GM19043 (cell line): ENCODE measurements around the gene SEMA3A.

Source experiments
- ATAC-seq: cut with Tn5 transposase; IDR thresholded peaks from one replicate; pipeline ENCODE4 v1.9.1; 2021; ENCODE audit warnings: low read depth; ENCODE audit not compliant: unreplicated experiment

Gene SEMA3A

DNA sequence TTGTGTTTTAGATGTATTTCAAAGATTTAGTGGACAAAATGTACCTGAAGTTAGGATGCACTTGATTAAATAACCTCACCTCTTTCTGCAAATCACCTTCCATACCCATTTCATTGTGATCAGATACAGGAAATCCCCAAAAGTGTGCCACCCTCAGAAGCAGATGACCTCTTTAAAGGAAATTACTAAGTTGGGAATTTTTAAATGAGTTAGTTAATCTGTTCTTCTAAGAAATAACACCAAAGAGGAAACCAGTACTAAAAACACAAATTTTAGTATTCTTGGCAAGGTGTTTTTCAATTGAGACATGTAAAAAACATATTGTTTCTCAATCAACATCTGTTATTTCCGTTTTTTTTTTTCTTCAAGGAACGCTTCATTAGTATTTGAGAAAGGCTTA lies 4.6 kb upstream of the SEMA3A start:
- ATAC-seq = no peak

DNA sequence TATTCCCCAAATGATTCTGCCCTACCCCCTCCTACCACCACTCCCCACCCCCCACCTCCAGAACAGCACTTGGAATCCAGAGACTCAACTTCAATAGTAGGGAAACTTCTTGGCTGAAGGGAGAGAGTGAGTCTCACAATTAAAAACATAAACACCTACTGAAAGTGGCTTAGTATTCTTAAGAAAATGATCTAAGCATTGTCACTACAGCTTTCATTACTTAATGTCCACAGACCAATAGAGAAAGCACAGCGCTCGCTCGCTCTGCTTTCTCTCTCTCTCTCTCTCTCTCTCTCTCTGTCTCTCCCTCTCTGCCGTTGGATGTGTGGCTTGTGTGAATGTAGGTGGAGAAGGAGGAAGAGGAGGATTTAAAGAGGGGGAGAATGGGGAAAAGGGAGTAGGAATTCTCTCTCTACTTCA lies 1.5 kb upstream of the SEMA3A start:
- ATAC-seq = no peak

DNA sequence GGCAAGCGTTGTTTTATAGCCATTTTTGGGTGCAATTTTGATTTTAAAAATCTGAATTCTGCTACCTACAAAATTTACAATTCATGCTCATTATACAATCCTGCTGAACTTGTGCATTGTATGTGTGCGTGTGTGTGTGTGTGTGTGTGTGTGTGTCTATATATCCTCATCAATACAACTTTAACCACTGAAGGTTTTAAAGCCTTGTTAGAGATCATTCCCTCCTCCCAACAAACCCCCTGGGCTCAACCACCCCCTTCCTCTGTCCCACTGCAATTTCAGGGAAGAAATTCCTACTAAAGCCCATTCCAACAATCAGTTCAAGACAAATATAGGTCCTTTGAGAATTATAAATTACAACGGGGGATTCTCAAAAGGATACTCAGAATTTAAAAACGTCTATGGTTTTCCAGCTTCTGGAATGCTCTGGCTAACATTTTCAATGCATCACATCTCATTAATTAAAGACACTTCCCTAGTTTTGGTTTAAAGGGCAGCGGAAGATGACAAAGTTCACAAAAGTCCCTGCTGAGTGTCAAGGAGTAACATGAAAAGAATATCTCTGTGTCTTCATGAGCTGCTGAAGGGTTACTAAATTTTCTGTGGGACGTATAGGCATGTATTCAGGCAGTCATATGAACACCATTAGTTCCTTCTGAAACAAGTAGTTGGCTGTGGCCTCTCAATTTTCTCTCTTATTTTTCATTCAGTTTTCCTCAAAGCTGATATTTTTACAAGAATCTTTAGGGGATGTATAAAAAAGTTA lies 889 bp upstream of the SEMA3A start:
- ATAC-seq = no peak

GRCh38 chr7:84193747-84194146 lies 842 bp downstream of the SEMA3A start:
- ATAC-seq = no peak

- ATAC-seq = no peak
These were observed 2.7 kb downstream of the SEMA3A start for GRCh38 chr7:84191842-84192241.

- ATAC-seq = no peak
These were observed 3.3 kb downstream of the SEMA3A start for GRCh38 chr7:84191261-84191660.

- ATAC-seq = no peak
These were observed 4.4 kb downstream of the SEMA3A start for GRCh38 chr7:84190016-84190705.

DNA sequence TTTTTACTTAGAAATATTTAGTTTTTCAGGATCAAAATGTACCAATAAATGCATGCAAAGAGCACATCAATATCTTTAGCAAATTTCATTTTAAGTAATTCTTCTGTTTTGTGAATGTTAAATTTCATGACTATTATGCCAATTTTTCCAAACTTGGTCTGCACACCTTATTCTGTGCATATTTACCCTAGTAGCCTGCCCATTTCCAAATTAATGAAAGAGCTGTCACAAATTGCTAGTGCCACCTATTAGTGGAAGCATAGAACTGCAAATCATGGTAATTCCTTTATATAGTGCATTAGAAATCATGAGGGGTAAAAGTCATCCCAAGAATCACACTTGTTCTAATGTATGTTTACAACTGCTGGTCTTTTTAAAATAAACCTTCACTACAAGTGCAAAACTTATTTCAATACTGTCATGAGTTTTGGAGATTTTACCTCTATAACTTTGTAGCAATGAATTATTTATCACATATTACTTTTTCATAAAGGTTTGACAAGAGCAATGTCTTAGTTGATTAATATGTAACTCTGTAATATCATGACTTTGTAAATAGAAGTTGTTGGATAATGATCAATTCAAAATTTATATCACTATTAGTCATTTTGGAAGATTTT lies 5.7 kb downstream of the SEMA3A start:
- ATAC-seq = no peak

GRCh38 chr7:84187813-84188510 lies 6.6 kb downstream of the SEMA3A start:
- no peak for ATAC-seq

- ATAC-seq = no peak
These were observed 7.3 kb downstream of the SEMA3A start for GRCh38 chr7:84187087-84187805.

- no peak for ATAC-seq
These were observed 10.8 kb downstream of the SEMA3A start for GRCh38 chr7:84183741-84184140.

- no peak for ATAC-seq
These were observed 12.3 kb downstream of the SEMA3A start for GRCh38 chr7:84182301-84182700.

DNA sequence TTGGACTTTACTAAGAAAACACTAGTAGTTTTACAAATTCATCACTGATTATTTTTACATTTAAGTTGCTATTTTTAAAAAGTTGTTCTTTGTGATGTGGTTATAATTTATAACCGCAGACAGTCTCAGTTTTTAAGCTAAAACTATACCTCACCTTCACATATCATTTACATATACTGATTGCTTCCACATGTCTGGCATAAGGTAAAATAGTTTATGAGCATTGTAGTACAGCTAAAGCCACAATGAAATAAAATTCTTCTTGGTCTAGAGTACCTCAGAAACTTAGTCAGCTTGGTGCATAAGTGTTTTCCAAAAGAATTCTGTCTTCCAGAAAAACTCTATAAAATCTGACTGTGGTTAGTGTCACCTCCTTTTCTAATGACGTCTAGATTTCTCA lies 13.0 kb downstream of the SEMA3A start:
- no peak for ATAC-seq

DNA sequence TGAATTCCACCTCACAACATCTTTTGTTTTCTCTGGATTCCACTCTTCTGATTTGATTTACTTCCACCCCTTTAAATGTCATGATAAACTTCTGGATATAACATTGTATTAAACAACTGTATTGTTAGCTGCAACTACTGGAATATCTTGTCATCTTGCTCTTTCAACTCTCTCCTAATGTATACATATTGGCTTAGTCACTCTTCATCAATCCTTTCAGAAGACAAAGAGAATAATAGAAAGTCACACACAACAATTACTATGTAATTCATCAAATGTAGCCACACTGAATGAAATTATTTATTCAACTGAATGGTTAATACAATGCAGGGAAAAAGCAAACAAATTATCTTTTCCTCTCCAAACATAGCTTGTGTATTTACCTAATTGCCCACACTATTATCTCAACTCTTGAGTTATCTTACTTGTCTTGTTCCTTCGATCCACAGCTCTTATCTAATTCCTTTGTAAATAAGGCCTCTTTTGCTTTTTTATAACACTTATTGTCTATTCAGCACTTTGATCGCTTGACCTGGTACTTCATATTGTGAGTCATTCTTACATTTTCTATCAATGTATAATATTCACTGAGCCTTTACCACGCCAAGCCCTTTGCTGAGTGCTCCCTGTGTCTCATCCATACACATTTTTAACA lies 16.7 kb downstream of the SEMA3A start:
- no peak for ATAC-seq

DNA sequence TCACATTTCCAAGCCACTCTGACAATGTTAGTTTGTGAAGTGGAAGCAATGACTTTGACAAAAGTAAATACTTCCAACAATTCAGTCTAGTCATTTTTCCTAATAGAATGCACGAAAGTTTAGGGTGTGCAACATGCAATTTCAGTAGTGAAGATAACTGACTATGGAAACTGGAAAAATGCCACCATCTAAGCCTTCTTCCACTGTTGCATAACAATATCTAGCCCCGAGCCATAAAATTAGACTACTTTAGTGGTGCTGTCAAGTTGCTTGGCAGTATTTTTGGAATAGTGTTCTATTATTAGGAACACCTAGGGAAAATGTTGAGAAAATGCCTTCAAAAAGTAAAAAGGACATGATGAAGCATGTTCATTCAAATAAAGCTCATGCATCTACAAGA lies 17.9 kb downstream of the SEMA3A start:
- ATAC-seq = no peak

GRCh38 chr7:84175461-84175860 lies 19.1 kb downstream of the SEMA3A start:
- no peak for ATAC-seq

DNA sequence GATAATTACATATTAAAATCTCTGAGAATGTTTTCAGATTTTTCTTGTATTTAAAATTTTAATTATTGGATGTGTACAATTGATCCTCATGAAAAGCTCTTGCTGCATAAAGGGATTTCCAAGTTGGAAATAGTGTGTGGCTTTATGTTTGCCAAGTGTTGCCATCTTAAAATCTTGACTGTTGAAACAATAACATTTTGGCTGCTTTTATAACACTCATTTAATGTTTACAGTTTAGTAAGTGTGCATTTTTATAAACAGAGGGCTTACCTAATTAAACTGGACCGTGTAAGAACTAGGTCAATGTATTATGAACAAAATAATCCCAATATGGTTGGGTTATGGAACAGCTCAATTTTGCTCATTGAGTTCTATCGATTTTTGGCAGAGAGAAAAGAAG lies 23.9 kb downstream of the SEMA3A start:
- no peak for ATAC-seq

DNA sequence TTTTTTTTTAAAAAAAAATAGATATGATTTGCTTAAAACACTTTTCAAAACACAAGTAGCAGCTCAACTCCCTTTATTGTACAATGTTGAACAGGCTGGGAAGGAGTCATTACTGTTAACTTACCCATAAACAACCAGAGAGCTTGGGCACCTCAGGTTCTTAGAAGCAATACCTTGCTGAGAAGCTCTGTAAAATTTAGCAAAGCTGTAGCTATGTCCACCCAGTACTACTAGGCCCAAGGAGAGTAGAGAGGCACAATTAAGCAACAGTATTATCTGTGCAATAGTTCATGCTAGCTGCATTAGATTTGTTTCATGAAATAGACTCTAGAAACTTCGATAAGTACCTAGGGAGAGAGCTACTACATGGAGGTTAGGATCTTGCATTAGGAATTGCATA lies 32.0 kb downstream of the SEMA3A start:
- no peak for ATAC-seq

DNA sequence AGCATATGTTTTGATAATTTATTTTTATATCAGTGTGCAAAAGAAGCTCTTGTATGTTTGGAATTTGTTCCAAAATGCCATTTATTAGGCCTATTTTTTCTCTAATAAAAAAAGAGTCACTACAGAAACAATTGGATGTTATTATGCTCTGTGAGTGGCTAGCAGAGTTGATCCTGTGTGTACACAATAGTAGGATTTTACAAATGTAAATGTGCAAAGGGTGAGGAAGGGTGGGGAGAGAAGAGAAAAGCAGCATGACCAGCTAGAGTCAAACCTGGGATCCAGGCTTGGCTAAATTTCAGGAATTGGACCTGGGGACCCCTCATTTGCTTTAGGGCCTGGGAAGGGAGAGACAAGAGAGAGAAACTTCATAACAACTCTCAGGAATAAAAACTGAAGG lies 32.5 kb downstream of the SEMA3A start:
- ATAC-seq = no peak

GRCh38 chr7:84161398-84161797 lies 33.2 kb downstream of the SEMA3A start:
- no peak for ATAC-seq
